ENCODE data around the gene C2orf80.

The C2orf80 gene

GRCh38 chr2:208182835-208183234 lies 7.0 kb downstream of the C2orf80 start:
- H3K27me3 ChIP-seq (replicated peaks in 2 of 5; ENCODE audit: control insufficient read depth in 4 of 5, insufficient read depth in 5 of 5, low read length in 4 of 5): no peaks in the 10 kb centered on the region
- H3K9me3 ChIP-seq (ENCODE audit: control extremely low read depth in 1 of 5, control insufficient read depth in 4 of 5, insufficient read depth in 2 of 5, low read depth in 1 of 5, low read length in 4 of 5): no peaks in the 10 kb centered on the region
- no peak overlapping the region for H3K27ac ChIP-seq (ENCODE audit: insufficient read depth in 1 of 2, low read depth in 1 of 2, low read length in 2 of 2, poor library complexity in 1 of 2, severe bottlenecking in 2 of 2)
- no peaks in the 10 kb centered on the region for H3K36me3 ChIP-seq (ENCODE audit: control insufficient read depth in 4 of 4, insufficient read depth in 4 of 4, low read length in 3 of 4)
- H3K4me3 ChIP-seq (ENCODE audit: control insufficient read depth in 1 of 7, extremely low read depth in 1 of 7, insufficient read depth in 4 of 7, low read depth in 2 of 7, low read length in 6 of 7): no peak overlapping the region
- no peak for DNase-seq
- WGBS (ENCODE audit: insufficient coverage): 94% methylated on average over 2 of the region's 3 CpGs
- H3K4me1 ChIP-seq (ENCODE audit: control extremely low read depth in 1 of 4, control insufficient read depth in 4 of 4, insufficient read depth in 4 of 4, low read length in 3 of 4): peaks cover 0 to 12% (median 3%) of the 10 kb centered on the region in 4 experiments
- ChIA-PET CTCF (interaction anchor here (4.3 kb wide), 1 partner anchor 7 kb away, joined by 23 read pairs; no protein-coding TSS in a partner anchor), POLR2A (interaction anchor here (0.6 kb wide), 1 partner anchor 55 kb away, joined by 3 read pairs; no protein-coding TSS in a partner anchor)

GRCh38 chr2:208179028-208179609 lies 10.7 kb downstream of the C2orf80 start:
- H3K27ac ChIP-seq (ENCODE audit: insufficient read depth in 1 of 2, low read depth in 1 of 2, low read length in 2 of 2, poor library complexity in 1 of 2, severe bottlenecking in 2 of 2): no peak overlapping the region
- ChIA-PET POLR2A (no interaction called here), CTCF (interaction anchor here (2.2 kb wide), 1 partner anchor 75 kb away, joined by 17 read pairs; the partner anchor contains the start of gene IDH1)
- no peak overlapping the region for H3K4me3 ChIP-seq (ENCODE audit: control insufficient read depth in 1 of 7, extremely low read depth in 1 of 7, insufficient read depth in 4 of 7, low read depth in 2 of 7, low read length in 6 of 7)
- DNase-seq: no peak
- H3K27me3 ChIP-seq (replicated peaks in 2 of 5; ENCODE audit: control insufficient read depth in 4 of 5, insufficient read depth in 5 of 5, low read length in 4 of 5): no peaks in the 10 kb centered on the region
- no CpG with 5 or more reads among the region's 4 CpGs for WGBS (ENCODE audit: insufficient coverage)
- no peaks in the 10 kb centered on the region for H3K36me3 ChIP-seq (ENCODE audit: control insufficient read depth in 4 of 4, insufficient read depth in 4 of 4, low read length in 3 of 4)
- no peaks in the 10 kb centered on the region for H3K9me3 ChIP-seq (ENCODE audit: control extremely low read depth in 1 of 5, control insufficient read depth in 4 of 5, insufficient read depth in 2 of 5, low read depth in 1 of 5, low read length in 4 of 5)
- H3K4me1 ChIP-seq (ENCODE audit: control extremely low read depth in 1 of 4, control insufficient read depth in 4 of 4, insufficient read depth in 4 of 4, low read length in 3 of 4): peaks cover 0 to 22% (median 4%) of the 10 kb centered on the region in 4 experiments

GRCh38 chr2:208175840-208176153 lies 14.0 kb downstream of the C2orf80 start:
- Histone ChIP-seq H3K27ac (ENCODE audit: insufficient read depth in 1 of 2, low read depth in 1 of 2, low read length in 2 of 2, poor library complexity in 1 of 2, severe bottlenecking in 2 of 2) (no peak overlapping the region), H3K36me3 (ENCODE audit: control insufficient read depth in 4 of 4, insufficient read depth in 4 of 4, low read length in 3 of 4) (no peaks in the 10 kb centered on the region), H3K9me3 (ENCODE audit: control extremely low read depth in 1 of 5, control insufficient read depth in 4 of 5, insufficient read depth in 2 of 5, low read depth in 1 of 5, low read length in 4 of 5) (no peaks in the 10 kb centered on the region), H3K4me1 (ENCODE audit: control extremely low read depth in 1 of 4, control insufficient read depth in 4 of 4, insufficient read depth in 4 of 4, low read length in 3 of 4) (peaks cover 2 to 33% (median 10%) of the 10 kb centered on the region in 4 experiments), H3K27me3 (replicated peaks in 2 of 5; ENCODE audit: control insufficient read depth in 4 of 5, insufficient read depth in 5 of 5, low read length in 4 of 5) (no peaks in the 10 kb centered on the region), H3K4me3 (ENCODE audit: control insufficient read depth in 1 of 7, extremely low read depth in 1 of 7, insufficient read depth in 4 of 7, low read depth in 2 of 7, low read length in 6 of 7) (no peak overlapping the region)
- POLR2A ChIA-PET: interaction anchor here (0.6 to 1.2 kb wide), 3 partner anchors 32 to 216 kb away, joined by 3 to 4 read pairs (median 4); no protein-coding TSS in a partner anchor
- no peak for DNase-seq
- 89% methylated on average over 6 of the region's 6 CpGs for WGBS (ENCODE audit: insufficient coverage)
- CTCF ChIA-PET: interaction anchor here (0.7 to 4.9 kb wide), 32 partner anchors 9 to 430 kb away, joined by 3 to 58 read pairs (median 5); partner anchors contain the start of genes C2orf80 and IDH1

GRCh38 chr2:208175069-208175839 lies 14.6 kb downstream of the C2orf80 start:
- no peaks in the 10 kb centered on the region for H3K27me3 ChIP-seq (replicated peaks in 2 of 5; ENCODE audit: control insufficient read depth in 4 of 5, insufficient read depth in 5 of 5, low read length in 4 of 5)
- 71% methylated on average over 11 of the region's 21 CpGs for WGBS (ENCODE audit: insufficient coverage)
- no peaks in the 10 kb centered on the region for H3K9me3 ChIP-seq (ENCODE audit: control extremely low read depth in 1 of 5, control insufficient read depth in 4 of 5, insufficient read depth in 2 of 5, low read depth in 1 of 5, low read length in 4 of 5)
- peak; percentile 83 to 86 (median 84) for DNase-seq
- H3K4me3 ChIP-seq (ENCODE audit: control insufficient read depth in 1 of 7, extremely low read depth in 1 of 7, insufficient read depth in 4 of 7, low read depth in 2 of 7, low read length in 6 of 7): no peak overlapping the region
- CTCF ChIA-PET: interaction anchor here (0.6 to 4.9 kb wide), 37 partner anchors 10 to 439 kb away, joined by 3 to 58 read pairs (median 5); partner anchors contain the start of genes C2orf80 and IDH1
- POLR2A ChIA-PET: interaction anchor here (0.6 to 1.2 kb wide), 3 partner anchors 33 to 215 kb away, joined by 3 to 4 read pairs (median 4); no protein-coding TSS in a partner anchor
- H3K36me3 ChIP-seq (ENCODE audit: control insufficient read depth in 4 of 4, insufficient read depth in 4 of 4, low read length in 3 of 4): no peaks in the 10 kb centered on the region
- H3K27ac ChIP-seq (ENCODE audit: insufficient read depth in 1 of 2, low read depth in 1 of 2, low read length in 2 of 2, poor library complexity in 1 of 2, severe bottlenecking in 2 of 2): no peak overlapping the region
- peaks cover 2 to 33% (median 10%) of the 10 kb centered on the region in 4 experiments for H3K4me1 ChIP-seq (ENCODE audit: control extremely low read depth in 1 of 4, control insufficient read depth in 4 of 4, insufficient read depth in 4 of 4, low read length in 3 of 4)

GRCh38 chr2:208174144-208174543 lies 15.7 kb downstream of the C2orf80 start:
- Histone ChIP-seq H3K9me3 (ENCODE audit: control extremely low read depth in 1 of 5, control insufficient read depth in 4 of 5, insufficient read depth in 2 of 5, low read depth in 1 of 5, low read length in 4 of 5) (no peaks in the 10 kb centered on the region), H3K27me3 (replicated peaks in 2 of 5; ENCODE audit: control insufficient read depth in 4 of 5, insufficient read depth in 5 of 5, low read length in 4 of 5) (no peaks in the 10 kb centered on the region), H3K36me3 (ENCODE audit: control insufficient read depth in 4 of 4, insufficient read depth in 4 of 4, low read length in 3 of 4) (no peaks in the 10 kb centered on the region), H3K27ac (ENCODE audit: insufficient read depth in 1 of 2, low read depth in 1 of 2, low read length in 2 of 2, poor library complexity in 1 of 2, severe bottlenecking in 2 of 2) (no peak overlapping the region), H3K4me1 (ENCODE audit: control extremely low read depth in 1 of 4, control insufficient read depth in 4 of 4, insufficient read depth in 4 of 4, low read length in 3 of 4) (peaks cover 2 to 31% (median 9%) of the 10 kb centered on the region in 4 experiments), H3K4me3 (ENCODE audit: control insufficient read depth in 1 of 7, extremely low read depth in 1 of 7, insufficient read depth in 4 of 7, low read depth in 2 of 7, low read length in 6 of 7) (no peak overlapping the region)
- no peak for DNase-seq
- ChIA-PET POLR2A (no interaction called here), CTCF (interaction anchor here (1.1 to 4.9 kb wide), 11 partner anchors 11 to 97 kb away, joined by 4 to 58 read pairs (median 8); partner anchors contain the start of gene IDH1)
- 93% methylated on average over 6 of the region's 9 CpGs for WGBS (ENCODE audit: insufficient coverage)

GRCh38 chr2:208172125-208172524 lies 17.7 kb downstream of the C2orf80 start:
- Histone ChIP-seq H3K9me3 (ENCODE audit: control extremely low read depth in 1 of 5, control insufficient read depth in 4 of 5, insufficient read depth in 2 of 5, low read depth in 1 of 5, low read length in 4 of 5) (no peaks in the 10 kb centered on the region), H3K4me3 (ENCODE audit: control insufficient read depth in 1 of 7, extremely low read depth in 1 of 7, insufficient read depth in 4 of 7, low read depth in 2 of 7, low read length in 6 of 7) (peak overlapping the region in 1 of 7 experiments; percentile 31), H3K27ac (ENCODE audit: insufficient read depth in 1 of 2, low read depth in 1 of 2, low read length in 2 of 2, poor library complexity in 1 of 2, severe bottlenecking in 2 of 2) (no peak overlapping the region), H3K36me3 (ENCODE audit: control insufficient read depth in 4 of 4, insufficient read depth in 4 of 4, low read length in 3 of 4) (no peaks in the 10 kb centered on the region), H3K4me1 (ENCODE audit: control extremely low read depth in 1 of 4, control insufficient read depth in 4 of 4, insufficient read depth in 4 of 4, low read length in 3 of 4) (peaks cover 2 to 29% (median 9%) of the 10 kb centered on the region in 4 experiments), H3K27me3 (replicated peaks in 2 of 5; ENCODE audit: control insufficient read depth in 4 of 5, insufficient read depth in 5 of 5, low read length in 4 of 5) (no peaks in the 10 kb centered on the region)
- CTCF ChIA-PET: interaction anchor here (1.3 to 4.9 kb wide), 4 partner anchors 14 to 99 kb away, joined by 3 to 58 read pairs (median 4); partner anchors contain the start of gene IDH1
- POLR2A ChIA-PET: no interaction called here
- peak; percentile 23 to 67 (median 57) for DNase-seq
- WGBS (ENCODE audit: insufficient coverage): 2% methylated on average over 4 of the region's 4 CpGs
